Fibroblast of peridontal ligament (primary cell): ENCODE data around the gene TSHZ1.
"Not testable (repeated sequence)": the region's sequence is repeated elsewhere in the genome, so short reads cannot be mapped to it uniquely, and the experiment has no call there.

Experiments
- DNase-seq: peaks from one replicate; pipeline ENCODE4 v3.0.0-alpha.2; 2010; ENCODE audit errors: extremely low read depth

TSHZ1 gene

GRCh38 chr18:75314606-75315005 lies 104.0 kb downstream of the TSHZ1 start:
- no peak for DNase-seq

GRCh38 chr18:75316223-75316622 lies 105.6 kb downstream of the TSHZ1 start:
- DNase-seq = no peak

DNA sequence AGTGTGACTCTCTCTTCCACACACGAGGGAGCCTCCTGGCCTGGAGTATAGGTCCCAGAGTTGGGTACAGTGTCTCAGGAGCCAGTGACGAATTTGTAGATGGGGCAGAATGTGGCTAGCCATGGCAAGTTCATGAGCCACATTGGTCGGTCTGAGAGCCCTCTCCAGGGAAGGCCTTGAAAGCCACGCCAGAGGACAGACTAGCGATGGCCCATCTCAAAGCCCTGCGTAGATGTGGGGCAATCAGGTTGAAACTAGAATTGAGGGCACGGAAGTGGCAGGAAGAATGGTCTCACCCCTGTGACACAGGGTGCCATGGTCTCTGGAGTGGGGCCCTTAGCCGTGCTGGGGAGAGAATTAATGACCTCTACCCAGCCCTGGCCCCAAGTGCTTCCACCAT lies 106.2 kb downstream of the TSHZ1 start:
- no peak for DNase-seq

- no peak for DNase-seq
Measured at GRCh38 chr18:75317300-75317699, 106.7 kb downstream of the TSHZ1 start.

DNA sequence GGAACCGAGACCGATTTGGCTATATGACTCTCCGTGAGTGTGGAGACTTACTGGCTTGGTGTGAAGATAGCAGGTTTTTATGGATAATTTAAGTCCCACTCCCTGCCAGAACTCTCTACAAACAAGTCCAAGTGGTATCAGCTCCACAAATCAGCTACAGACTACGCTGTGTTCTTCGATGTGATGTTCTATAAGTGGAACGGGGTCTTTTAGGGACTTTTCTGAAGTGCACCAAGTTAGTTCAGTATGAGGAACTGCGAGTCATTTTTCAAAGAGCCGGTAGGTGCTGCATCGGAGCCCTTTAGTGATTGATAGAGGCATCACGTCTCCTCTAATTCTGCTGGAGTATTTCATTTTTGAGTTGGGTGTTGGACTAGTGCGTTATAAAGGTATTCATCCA lies 107.1 kb downstream of the TSHZ1 start:
- DNase-seq = no peak

- DNase-seq = no peak
Measured at GRCh38 chr18:75319905-75320304, 109.3 kb downstream of the TSHZ1 start.

GRCh38 chr18:75320506-75320905 lies 109.9 kb downstream of the TSHZ1 start:
- no peak for DNase-seq

GRCh38 chr18:75321431-75321830 lies 110.8 kb downstream of the TSHZ1 start:
- DNase-seq = no peak

DNA sequence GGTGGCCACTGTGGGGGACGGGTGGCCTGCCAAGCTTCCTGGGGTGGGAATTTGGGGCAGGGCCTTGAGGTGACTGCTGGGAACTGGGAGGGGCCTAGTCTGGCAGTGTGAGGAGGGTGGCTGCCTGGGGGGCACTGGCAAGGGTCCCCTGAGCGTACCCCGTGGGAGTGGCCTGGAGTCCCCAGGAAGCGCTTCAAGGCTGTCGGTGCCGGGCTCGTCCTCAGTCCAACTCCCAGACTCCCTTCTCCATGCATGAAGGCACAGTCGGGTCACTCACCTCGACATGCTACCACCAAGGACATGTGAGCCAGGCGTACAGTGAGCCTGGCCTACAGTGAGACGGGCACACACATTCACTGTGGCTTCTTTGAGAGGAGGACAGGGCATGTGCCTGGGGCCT lies 111.6 kb downstream of the TSHZ1 start:
- DNase-seq = no peak

DNA sequence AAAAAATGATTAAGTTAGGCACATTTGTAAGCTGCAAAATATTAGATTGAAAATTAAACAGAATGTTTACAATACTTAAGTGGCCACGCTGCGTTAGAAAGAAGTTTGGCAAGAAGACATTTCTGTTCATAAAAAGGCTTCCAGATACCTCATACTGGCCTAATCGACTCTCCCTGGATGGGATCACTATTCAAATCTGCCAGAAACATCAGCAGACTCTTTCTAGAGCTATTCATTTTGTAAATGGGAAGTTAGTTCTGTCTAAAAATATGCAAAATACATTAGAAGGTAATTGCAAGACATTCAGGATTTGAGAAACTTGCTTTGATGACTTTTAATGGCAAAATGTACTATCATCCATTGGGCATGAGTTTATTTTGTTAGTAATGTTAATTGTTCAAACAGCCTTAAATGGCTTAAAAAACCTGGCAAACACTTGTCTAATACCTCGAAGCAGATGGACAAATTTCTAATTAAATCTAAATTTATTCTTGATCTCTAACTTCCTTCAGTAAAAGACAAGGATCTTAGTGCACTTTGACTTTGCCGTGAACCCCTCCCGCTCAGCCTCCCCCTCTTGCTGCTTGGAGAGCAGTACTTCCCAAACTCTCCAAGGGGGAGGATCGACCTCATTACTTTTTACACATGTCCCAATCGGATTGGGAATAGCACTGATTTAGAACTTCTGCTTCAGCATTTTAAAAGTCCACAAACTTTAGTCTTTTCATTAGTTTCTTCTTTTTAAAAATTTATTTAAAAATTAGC lies 113.4 kb downstream of the TSHZ1 start:
- no peak for DNase-seq

GRCh38 chr18:75324686-75325257 lies 114.2 kb downstream of the TSHZ1 start:
- DNase-seq = no peak

DNA sequence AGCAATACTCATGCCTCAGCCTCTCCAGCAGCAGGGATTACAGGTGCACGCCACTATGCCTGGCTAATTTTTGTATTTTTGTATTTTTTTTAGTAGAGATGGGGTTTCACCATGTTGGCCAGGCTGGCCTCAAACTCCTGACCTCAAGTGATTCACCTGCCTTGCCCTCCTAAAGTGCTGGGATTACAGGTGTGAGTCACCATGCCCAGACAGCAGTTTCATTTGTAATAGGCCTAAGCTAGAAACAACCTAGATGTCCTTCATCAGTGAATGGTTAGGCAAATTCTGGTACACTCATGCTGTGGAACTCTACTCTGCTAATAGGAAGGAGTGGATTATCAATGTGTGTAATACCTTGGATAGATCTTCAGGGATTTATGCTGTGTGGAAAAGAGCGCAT lies 119.2 kb downstream of the TSHZ1 start:
- not testable (repeated sequence) for DNase-seq

DNA sequence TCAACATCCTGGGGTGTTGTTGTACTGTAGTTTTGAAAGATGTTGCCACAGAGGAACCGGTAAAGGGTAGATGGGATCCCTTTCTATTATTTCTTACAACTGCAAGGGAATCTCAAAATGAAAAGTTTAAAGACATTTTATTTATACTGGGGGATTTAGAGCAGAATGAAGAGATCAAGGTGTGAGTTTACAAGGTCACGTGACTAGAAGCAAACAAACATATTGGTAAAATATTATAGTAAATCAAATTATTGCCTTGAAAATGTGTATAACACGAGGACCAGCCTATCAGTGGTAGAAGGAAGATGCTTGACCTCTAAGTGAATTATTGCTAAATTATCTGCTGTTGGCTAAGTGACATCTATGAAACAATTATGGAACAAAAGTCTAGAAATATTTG lies 119.7 kb downstream of the TSHZ1 start:
- DNase-seq = no peak

DNA sequence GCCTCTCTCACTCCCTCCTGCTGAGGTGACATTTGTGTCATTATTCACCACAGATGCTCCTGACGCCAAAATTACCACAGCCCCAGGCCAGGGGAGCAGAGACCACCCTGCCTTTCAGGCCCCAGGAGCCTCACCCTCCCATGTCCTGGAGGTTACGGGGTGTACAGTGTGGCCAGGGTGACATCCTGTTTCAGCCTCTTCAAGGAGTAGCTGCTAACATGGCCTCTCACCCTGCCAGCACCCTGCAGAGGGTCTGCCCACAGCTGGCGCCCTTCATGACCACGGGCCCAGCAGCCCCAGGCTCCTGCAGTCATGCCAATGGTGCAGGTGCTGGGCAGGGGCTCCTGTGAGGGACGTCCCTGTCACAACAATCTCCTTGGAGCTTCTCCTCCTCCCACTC lies 124.3 kb downstream of the TSHZ1 start:
- no peak for DNase-seq

DNA sequence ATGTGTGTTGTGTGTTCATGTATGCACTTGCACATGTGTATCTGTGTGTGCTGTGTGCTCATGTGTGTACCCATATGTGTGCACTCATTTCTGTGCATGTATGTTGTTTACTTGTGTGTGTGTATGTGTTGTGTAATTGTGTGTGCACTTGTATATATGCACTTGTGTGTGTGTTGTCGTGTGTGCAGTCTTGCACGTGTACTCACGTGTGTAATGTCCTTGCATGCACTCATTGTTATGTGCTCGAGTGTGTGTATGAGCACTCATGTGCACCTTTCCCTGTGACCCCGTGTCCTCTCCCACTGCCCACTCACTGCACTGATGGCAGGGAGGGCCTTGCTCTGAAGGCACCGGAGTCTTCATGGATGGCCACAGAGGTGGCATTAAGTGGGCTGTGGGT lies 124.9 kb downstream of the TSHZ1 start:
- no peak for DNase-seq

GRCh38 chr18:75336767-75337166 lies 126.2 kb downstream of the TSHZ1 start:
- no peak for DNase-seq

GRCh38 chr18:75337348-75337747 lies 126.8 kb downstream of the TSHZ1 start:
- no peak for DNase-seq

- DNase-seq = no peak
Measured at GRCh38 chr18:75338631-75339030, 128.0 kb downstream of the TSHZ1 start.
